SH-SY5Y (cell line): ENCODE measurements around the gene TRIM21.

Experiments
- GATA2 ChIP-seq: IDR thresholded peaks from 2 replicates; pipeline ENCODE4 v1.6.1; 2011; ENCODE audit warnings: mild to moderate bottlenecking, low read depth, low read length
- GATA3 ChIP-seq: IDR thresholded peaks from 2 replicates; pipeline ENCODE4 v1.6.1; 2011; ENCODE audit warnings: low read depth, mild to moderate bottlenecking, low read length, moderate library complexity

- TF ChIP-seq GATA3, result no peak
- no peak for TF ChIP-seq GATA2
These were observed 23.3 kb downstream of the TRIM21 start for GRCh38 chr11:4370166-4370565.
